ENCODE results near the gene CABLES1.

Gene CABLES1

DNA sequence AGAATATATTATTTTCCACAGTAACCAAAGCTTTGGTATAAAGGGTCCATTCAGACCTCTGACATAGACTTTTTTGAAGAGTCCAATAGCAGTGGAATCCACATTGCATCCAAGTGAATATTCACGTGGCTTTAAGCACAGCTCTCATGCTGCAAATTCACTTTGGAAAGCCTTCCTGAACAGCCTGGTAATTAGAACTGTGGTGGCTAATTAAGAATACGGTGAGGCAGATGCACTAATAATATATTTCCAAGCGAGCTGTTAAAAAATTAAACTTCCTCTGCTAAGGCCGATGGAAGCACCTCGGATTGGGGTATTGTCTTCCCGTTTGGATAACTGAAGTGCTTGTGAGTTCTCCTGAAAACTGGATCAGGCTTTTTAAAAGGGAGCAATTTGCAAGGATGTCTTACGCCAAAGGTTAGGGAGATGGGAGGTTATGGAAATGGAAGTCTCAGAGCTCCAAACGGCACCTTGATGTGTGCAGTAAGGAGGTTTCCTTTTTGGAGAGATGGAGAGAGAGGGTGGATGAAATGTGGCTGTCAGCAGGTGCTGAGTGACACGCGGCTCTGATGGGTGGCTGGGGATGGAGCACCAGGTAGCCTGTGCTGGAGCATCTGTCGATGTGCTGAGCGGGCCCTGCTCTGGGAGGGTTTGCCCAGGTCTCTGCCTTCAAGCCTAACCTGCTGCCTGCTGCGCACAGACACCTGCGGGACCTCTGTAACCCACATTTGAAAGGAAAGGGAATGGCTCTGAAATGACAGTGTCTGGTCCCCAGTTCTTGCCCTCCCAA is 37.5 kb downstream of the CABLES1 start:
- Histone ChIP-seq H3K9me3 (ENCODE audit: control insufficient read depth, insufficient read depth, low read depth, low read length) (no peaks in the 10 kb centered on the region), H3K4me3 (ENCODE audit: low read depth, low read length) (no peak overlapping the region), H3K36me3 (ENCODE audit: control insufficient read depth in 2 of 2, insufficient read depth in 1 of 2, low read length in 2 of 2) (no peaks in the 10 kb centered on the region), H3K27ac (ENCODE audit: extremely low read depth, low read depth, low read length) (no peak overlapping the region), H3K4me1 (ENCODE audit: control insufficient read depth, insufficient read depth, low read length) (no peaks in the 10 kb centered on the region)
- TF ChIP-seq ZNF600 (tag by site-specific recombination; IDR thresholded peaks at IDR 0.05) (peak; percentile 20; the same call in 1 of the 2 replicates), ZNF114 (tag by site-specific recombination; IDR thresholded peaks at IDR 0.05) (no peak)
- ChIA-PET POLR2A (no interaction called here), CTCF (interaction anchor here (0.7 to 0.9 kb wide), 2 partner anchors 9 to 181 kb away, joined by 3 read pairs; no protein-coding TSS in a partner anchor)

GRCh38 chr18:23173912-23174311 is 38.6 kb downstream of the CABLES1 start:
- Histone ChIP-seq H3K4me1 (ENCODE audit: control insufficient read depth, insufficient read depth, low read length) (no peaks in the 10 kb centered on the region), H3K27ac (ENCODE audit: extremely low read depth, low read depth, low read length) (no peak overlapping the region), H3K4me3 (ENCODE audit: low read depth, low read length) (no peak overlapping the region), H3K9me3 (ENCODE audit: control insufficient read depth, insufficient read depth, low read depth, low read length) (no peaks in the 10 kb centered on the region), H3K36me3 (ENCODE audit: control insufficient read depth in 2 of 2, insufficient read depth in 1 of 2, low read length in 2 of 2) (no peaks in the 10 kb centered on the region)
- ChIA-PET CTCF (interaction anchor here (0.6 to 0.7 kb wide), 2 partner anchors 18 to 33 kb away, joined by 3 read pairs; no protein-coding TSS in a partner anchor), POLR2A (no interaction called here)
- TF ChIP-seq ZNF423 (tag by site-specific recombination; IDR thresholded peaks at IDR 0.05), result no peak
- TF ChIP-seq ZNF707 (tag by site-specific recombination; IDR thresholded peaks at IDR 0.05), result no peak
- TF ChIP-seq, protein P1, sequence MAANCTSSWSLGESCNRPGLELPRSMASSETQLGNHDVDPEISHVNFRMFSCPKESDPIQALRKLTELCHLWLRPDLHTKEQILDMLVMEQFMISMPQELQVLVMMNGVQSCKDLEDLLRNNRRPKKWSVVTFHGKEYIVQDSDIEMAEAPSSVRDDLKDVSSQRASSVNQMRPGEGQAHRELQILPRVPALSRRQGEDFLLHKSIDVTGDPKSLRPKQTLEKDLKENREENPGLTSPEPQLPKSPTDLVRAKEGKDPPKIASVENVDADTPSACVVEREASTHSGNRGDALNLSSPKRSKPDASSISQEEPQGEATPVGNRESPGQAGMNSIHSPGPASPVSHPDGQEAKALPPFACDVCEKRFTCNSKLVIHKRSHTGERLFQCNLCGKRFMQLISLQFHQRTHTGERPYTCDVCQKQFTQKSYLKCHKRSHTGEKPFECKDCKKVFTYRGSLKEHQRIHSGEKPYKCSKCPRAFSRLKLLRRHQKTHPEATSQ (tag by site-specific recombination; IDR thresholded peaks at IDR 0.05), result no peak

GRCh38 chr18:23176701-23177432 is 41.6 kb downstream of the CABLES1 start:
- ChIA-PET POLR2A (no interaction called here), CTCF (no interaction called here)
- TF ChIP-seq, protein P2, sequence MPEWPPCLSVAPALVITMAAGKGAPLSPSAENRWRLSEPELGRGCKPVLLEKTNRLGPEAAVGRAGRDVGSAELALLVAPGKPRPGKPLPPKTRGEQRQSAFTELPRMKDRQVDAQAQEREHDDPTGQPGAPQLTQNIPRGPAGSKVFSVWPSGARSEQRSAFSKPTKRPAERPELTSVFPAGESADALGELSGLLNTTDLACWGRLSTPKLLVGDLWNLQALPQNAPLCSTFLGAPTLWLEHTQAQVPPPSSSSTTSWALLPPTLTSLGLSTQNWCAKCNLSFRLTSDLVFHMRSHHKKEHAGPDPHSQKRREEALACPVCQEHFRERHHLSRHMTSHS (tag by site-specific recombination; IDR thresholded peaks at IDR 0.05), result no peak
- peak; percentile 59 for TF ChIP-seq ZIC2 (tag by site-specific recombination; IDR thresholded peaks at IDR 0.05)
- Histone ChIP-seq H3K27ac (ENCODE audit: extremely low read depth, low read depth, low read length) (no peak overlapping the region), H3K4me1 (ENCODE audit: control insufficient read depth, insufficient read depth, low read length) (no peaks in the 10 kb centered on the region), H3K4me3 (ENCODE audit: low read depth, low read length) (no peak overlapping the region), H3K36me3 (ENCODE audit: control insufficient read depth in 2 of 2, insufficient read depth in 1 of 2, low read length in 2 of 2) (no peaks in the 10 kb centered on the region), H3K9me3 (ENCODE audit: control insufficient read depth, insufficient read depth, low read depth, low read length) (no peaks in the 10 kb centered on the region)

DNA sequence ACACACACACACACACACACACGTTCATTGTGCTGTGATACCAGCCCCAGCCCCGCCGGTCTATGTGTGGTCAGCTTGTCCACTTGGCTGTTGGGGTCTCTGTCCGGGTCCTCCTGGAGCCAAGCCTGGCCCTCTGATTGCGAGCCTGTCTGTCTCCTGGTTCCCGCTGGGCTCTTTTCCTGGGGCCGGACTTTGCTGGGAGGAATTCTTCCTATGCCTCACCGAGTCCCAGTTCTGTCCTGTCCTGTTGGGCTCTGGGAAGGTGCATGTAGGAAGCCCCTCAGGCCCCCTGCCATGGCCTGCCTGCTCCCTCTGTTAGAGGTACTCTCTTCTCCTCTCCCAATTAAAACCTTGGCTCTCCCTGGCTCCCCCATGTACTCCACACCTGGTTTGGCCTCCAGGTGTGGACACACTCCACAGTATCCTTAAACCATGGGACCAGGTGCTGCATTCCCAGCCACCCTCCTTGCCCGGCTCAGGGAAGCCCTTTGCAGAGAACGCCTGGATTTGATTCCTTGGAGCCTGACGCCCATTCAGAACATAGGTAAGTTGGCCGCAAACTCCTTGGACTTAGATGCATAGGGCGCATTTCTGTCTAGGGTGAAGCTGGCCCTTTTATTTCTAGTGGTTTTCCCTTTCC is 42.3 kb downstream of the CABLES1 start:
- ChIA-PET POLR2A (no interaction called here), CTCF (interaction anchor here (0.6 to 1.7 kb wide), 2 partner anchors 12 to 46 kb away, joined by 3 to 7 read pairs; no protein-coding TSS in a partner anchor)
- no peaks in the 10 kb centered on the region for H3K4me1 ChIP-seq (ENCODE audit: control insufficient read depth, insufficient read depth, low read length)
- H3K4me3 ChIP-seq (ENCODE audit: low read depth, low read length), result no peak overlapping the region
- H3K27ac ChIP-seq (ENCODE audit: extremely low read depth, low read depth, low read length), result no peak overlapping the region
- H3K36me3 ChIP-seq (ENCODE audit: control insufficient read depth in 2 of 2, insufficient read depth in 1 of 2, low read length in 2 of 2), result no peaks in the 10 kb centered on the region
- no peaks in the 10 kb centered on the region for H3K9me3 ChIP-seq (ENCODE audit: control insufficient read depth, insufficient read depth, low read depth, low read length)
- TF ChIP-seq ZNF677 (tag by site-specific recombination; IDR thresholded peaks at IDR 0.05) (no peak), ZBTB48 (tag by site-specific recombination; IDR thresholded peaks at IDR 0.05) (no peak), OSR2 (tag by site-specific recombination; IDR thresholded peaks at IDR 0.05) (no peak), FEZF1 (tag by site-specific recombination; IDR thresholded peaks at IDR 0.05) (no peak), ZNF132 (tag by site-specific recombination; IDR thresholded peaks at IDR 0.05; ENCODE audit: borderline replicate concordance) (no peak), ZNF175 (tag by site-specific recombination; IDR thresholded peaks at IDR 0.05) (no peak), ZNF157 (tag by site-specific recombination; IDR thresholded peaks at IDR 0.05) (no peak)
- TF ChIP-seq, protein P3, sequence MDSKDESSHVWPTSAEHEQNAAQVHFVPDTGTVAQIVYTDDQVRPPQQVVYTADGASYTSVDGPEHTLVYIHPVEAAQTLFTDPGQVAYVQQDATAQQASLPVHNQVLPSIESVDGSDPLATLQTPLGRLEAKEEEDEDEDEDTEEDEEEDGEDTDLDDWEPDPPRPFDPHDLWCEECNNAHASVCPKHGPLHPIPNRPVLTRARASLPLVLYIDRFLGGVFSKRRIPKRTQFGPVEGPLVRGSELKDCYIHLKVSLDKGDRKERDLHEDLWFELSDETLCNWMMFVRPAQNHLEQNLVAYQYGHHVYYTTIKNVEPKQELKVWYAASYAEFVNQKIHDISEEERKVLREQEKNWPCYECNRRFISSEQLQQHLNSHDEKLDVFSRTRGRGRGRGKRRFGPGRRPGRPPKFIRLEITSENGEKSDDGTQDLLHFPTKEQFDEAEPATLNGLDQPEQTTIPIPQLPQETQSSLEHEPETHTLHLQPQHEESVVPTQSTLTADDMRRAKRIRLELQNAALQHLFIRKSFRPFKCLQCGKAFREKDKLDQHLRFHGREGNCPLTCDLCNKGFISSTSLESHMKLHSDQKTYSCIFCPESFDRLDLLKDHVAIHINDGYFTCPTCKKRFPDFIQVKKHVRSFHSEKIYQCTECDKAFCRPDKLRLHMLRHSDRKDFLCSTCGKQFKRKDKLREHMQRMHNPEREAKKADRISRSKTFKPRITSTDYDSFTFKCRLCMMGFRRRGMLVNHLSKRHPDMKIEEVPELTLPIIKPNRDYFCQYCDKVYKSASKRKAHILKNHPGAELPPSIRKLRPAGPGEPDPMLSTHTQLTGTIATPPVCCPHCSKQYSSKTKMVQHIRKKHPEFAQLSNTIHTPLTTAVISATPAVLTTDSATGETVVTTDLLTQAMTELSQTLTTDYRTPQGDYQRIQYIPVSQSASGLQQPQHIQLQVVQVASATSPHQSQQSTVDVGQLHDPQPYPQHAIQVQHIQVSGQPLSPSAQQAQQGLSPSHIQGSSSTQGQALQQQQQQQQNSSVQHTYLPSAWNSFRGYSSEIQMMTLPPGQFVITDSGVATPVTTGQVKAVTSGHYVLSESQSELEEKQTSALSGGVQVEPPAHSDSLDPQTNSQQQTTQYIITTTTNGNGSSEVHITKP (tag by site-specific recombination; IDR thresholded peaks at IDR 0.05), result no peak
